ENCODE measurements around the gene NHSL2. TPM values are rescaled to one million over a fixed set of nuclear protein-coding genes. Genes with fewer than 3 reads are reported as not detected.
A peak's percentile ranks its signal among the peaks of the same experiment; 100 is the strongest.
"Not testable (repeated sequence)": the region's sequence is repeated elsewhere in the genome, so short reads cannot be mapped to it uniquely, and the experiment has no call there.

NHSL2 gene
- total RNA-seq, 2 experiments from 2014 or later, result 0.21 to 0.50 TPM

- ChIA-PET POLR2A (no interaction called here), CTCF (interaction anchor here (0.6 to 0.8 kb wide), 3 partner anchors 302 to 1903 kb away, joined by 3 read pairs; no protein-coding TSS in a partner anchor)
- intact Hi-C loops (cut with DNase I, micrococcal nuclease), result no loop called here
- ATAC-seq (no peak), DNase-seq (no peak)
- no peak overlapping the region for H3K27ac Mint-ChIP-seq
- no peaks in the 10 kb centered on the region for H3K9me3 Mint-ChIP-seq (ENCODE audit: low read depth)
- H3K4me3 Mint-ChIP-seq, result no peak overlapping the region
- no peaks in the 10 kb centered on the region for H3K27me3 Mint-ChIP-seq
- no peaks in the 10 kb centered on the region for H3K36me3 Mint-ChIP-seq (ENCODE audit: low read depth)
- H3K4me1 Mint-ChIP-seq, result no peaks in the 10 kb centered on the region
Measured at GRCh38 chrX:71953946-71954345, 43.3 kb downstream of the NHSL2 start.

- H3K9me3 Mint-ChIP-seq (ENCODE audit: low read depth), result no peaks in the 10 kb centered on the region
- H3K36me3 Mint-ChIP-seq (ENCODE audit: low read depth), result no peaks in the 10 kb centered on the region
- CTCF ChIA-PET, result interaction anchor here (0.6 kb wide), 1 partner anchor 302 kb away, joined by 3 read pairs; no protein-coding TSS in a partner anchor
- no peaks in the 10 kb centered on the region for H3K4me1 Mint-ChIP-seq
- H3K27ac Mint-ChIP-seq, result no peak overlapping the region
- DNase-seq (no peak), ATAC-seq (no peak)
- H3K4me3 Mint-ChIP-seq, result no peak overlapping the region
- POLR2A ChIA-PET, result no interaction called here
- no peaks in the 10 kb centered on the region for H3K27me3 Mint-ChIP-seq
- intact Hi-C loops (cut with DNase I, micrococcal nuclease), result no loop called here
Measured at GRCh38 chrX:71954458-71954857, 43.8 kb downstream of the NHSL2 start.

- no peaks in the 10 kb centered on the region for H3K27me3 Mint-ChIP-seq
- intact Hi-C loops (cut with DNase I, micrococcal nuclease), result no loop called here
- no peaks in the 10 kb centered on the region for H3K36me3 Mint-ChIP-seq (ENCODE audit: low read depth)
- ATAC-seq, result no peak
- ChIA-PET CTCF (no interaction called here), POLR2A (no interaction called here)
- no peaks in the 10 kb centered on the region for H3K4me1 Mint-ChIP-seq
- H3K9me3 Mint-ChIP-seq (ENCODE audit: low read depth), result no peaks in the 10 kb centered on the region
- no peak for DNase-seq
- H3K4me3 Mint-ChIP-seq, result no peak overlapping the region
- no peak overlapping the region for H3K27ac Mint-ChIP-seq
Measured at GRCh38 chrX:71955530-71956120, 45.0 kb downstream of the NHSL2 start.

- CTCF ChIA-PET, result no interaction called here
- no peak for DNase-seq
Measured at GRCh38 chrX:71958281-71958675, 47.6 kb downstream of the NHSL2 start.

GRCh38 chrX:71964184-71964583, 53.5 kb downstream of the NHSL2 start:
- DNase-seq; H3K36me3 Mint-ChIP-seq (ENCODE audit: low read depth); H3K4me3 Mint-ChIP-seq; H3K27me3 Mint-ChIP-seq; ATAC-seq; H3K4me1 Mint-ChIP-seq; intact Hi-C loops (cut with DNase I, micrococcal nuclease); H3K27ac Mint-ChIP-seq; POLR2A ChIA-PET; H3K9me3 Mint-ChIP-seq (ENCODE audit: low read depth); CTCF ChIA-PET: not testable (repeated sequence)

More at GRCh38 chrX:71958281-71958675, 47.6 kb downstream of the NHSL2 start:
- no peaks in the 10 kb centered on the region for H3K9me3 Mint-ChIP-seq (ENCODE audit: low read depth)
- POLR2A ChIA-PET, result no interaction called here
- no peak overlapping the region for H3K4me3 Mint-ChIP-seq
- intact Hi-C loops (cut with DNase I, micrococcal nuclease), result no loop called here
- H3K4me1 Mint-ChIP-seq, result no peaks in the 10 kb centered on the region
- ATAC-seq, result no peak
- no peaks in the 10 kb centered on the region for H3K36me3 Mint-ChIP-seq (ENCODE audit: low read depth)
- H3K27ac Mint-ChIP-seq, result no peak overlapping the region
- no peaks in the 10 kb centered on the region for H3K27me3 Mint-ChIP-seq

GRCh38 chrX:71974916-71975315, 64.3 kb downstream of the NHSL2 start:
- Mint-ChIP-seq H3K4me3 (no peak overlapping the region), H3K27ac (no peak overlapping the region), H3K36me3 (ENCODE audit: low read depth) (no peaks in the 10 kb centered on the region), H3K4me1 (no peaks in the 10 kb centered on the region), H3K27me3 (peaks cover 2% of the 10 kb centered on the region), H3K9me3 (ENCODE audit: low read depth) (no peaks in the 10 kb centered on the region)
- POLR2A ChIA-PET, result no interaction called here
- CTCF ChIA-PET, result interaction anchor here (1.3 kb wide), 1 partner anchor 7 kb away, joined by 5 read pairs; no protein-coding TSS in a partner anchor
- DNase-seq (no peak), ATAC-seq (no peak)
- intact Hi-C loops (cut with DNase I, micrococcal nuclease), result no loop called here

GRCh38 chrX:71976753-71977152, 66.1 kb downstream of the NHSL2 start:
- H3K4me1 Mint-ChIP-seq, result no peaks in the 10 kb centered on the region
- H3K36me3 Mint-ChIP-seq (ENCODE audit: low read depth), result no peaks in the 10 kb centered on the region
- H3K27ac Mint-ChIP-seq, result no peak overlapping the region
- POLR2A ChIA-PET, result no interaction called here
- intact Hi-C loops (cut with DNase I, micrococcal nuclease), result no loop called here
- H3K9me3 Mint-ChIP-seq (ENCODE audit: low read depth), result no peaks in the 10 kb centered on the region
- CTCF ChIA-PET, result no interaction called here
- ATAC-seq (no peak), DNase-seq (no peak)
- H3K27me3 Mint-ChIP-seq, result peaks cover 2% of the 10 kb centered on the region
- no peak overlapping the region for H3K4me3 Mint-ChIP-seq

- no peak overlapping the region for H3K4me3 Mint-ChIP-seq
Measured at GRCh38 chrX:71978164-71978563, 67.5 kb downstream of the NHSL2 start.

GRCh38 chrX:71989768-71990426, 79.3 kb downstream of the NHSL2 start:
- H3K4me1 Mint-ChIP-seq, result peaks cover 10% of the 10 kb centered on the region
- no peaks in the 10 kb centered on the region for H3K36me3 Mint-ChIP-seq (ENCODE audit: low read depth)
- peaks cover 3% of the 10 kb centered on the region for H3K27me3 Mint-ChIP-seq
- H3K9me3 Mint-ChIP-seq (ENCODE audit: low read depth), result no peaks in the 10 kb centered on the region
- ChIA-PET POLR2A (no interaction called here), CTCF (interaction anchor here (2.4 kb wide), 1 partner anchor 28 kb away, joined by 6 read pairs; no protein-coding TSS in a partner anchor)
- no peak overlapping the region for H3K4me3 Mint-ChIP-seq
- ATAC-seq (no peak), DNase-seq (no peak)
- no peak overlapping the region for H3K27ac Mint-ChIP-seq
- intact Hi-C loops (cut with DNase I, micrococcal nuclease), result no loop called here

More at GRCh38 chrX:71978164-71978563, 67.5 kb downstream of the NHSL2 start:
- POLR2A ChIA-PET, result no interaction called here
- no peak for DNase-seq
- Mint-ChIP-seq H3K36me3 (ENCODE audit: low read depth) (no peaks in the 10 kb centered on the region), H3K4me1 (no peaks in the 10 kb centered on the region), H3K27me3 (peaks cover 6% of the 10 kb centered on the region), H3K9me3 (ENCODE audit: low read depth) (no peaks in the 10 kb centered on the region), H3K27ac (no peak overlapping the region)
- CTCF ChIA-PET, result no interaction called here
- ATAC-seq, result no peak
- intact Hi-C loops (cut with DNase I, micrococcal nuclease), result no loop called here

GRCh38 chrX:71990518-71990917, 79.9 kb downstream of the NHSL2 start:
- H3K27me3 Mint-ChIP-seq, result peaks cover 3% of the 10 kb centered on the region
- H3K36me3 Mint-ChIP-seq (ENCODE audit: low read depth), result no peaks in the 10 kb centered on the region
- CTCF ChIA-PET, result no interaction called here
- no peaks in the 10 kb centered on the region for H3K9me3 Mint-ChIP-seq (ENCODE audit: low read depth)
- no peak overlapping the region for H3K4me3 Mint-ChIP-seq
- no peak for ATAC-seq
- no peak for DNase-seq
- H3K4me1 Mint-ChIP-seq, result peaks cover 10% of the 10 kb centered on the region
- intact Hi-C loops (cut with DNase I, micrococcal nuclease), result no loop called here
- no peak overlapping the region for H3K27ac Mint-ChIP-seq
- POLR2A ChIA-PET, result no interaction called here

GRCh38 chrX:71991164-71991563, 80.5 kb downstream of the NHSL2 start:
- H3K27me3 Mint-ChIP-seq, result peaks cover 3% of the 10 kb centered on the region
- no peak overlapping the region for H3K27ac Mint-ChIP-seq
- no peak overlapping the region for H3K4me3 Mint-ChIP-seq
- DNase-seq (no peak), ATAC-seq (no peak)
- ChIA-PET POLR2A (no interaction called here), CTCF (no interaction called here)
- peaks cover 10% of the 10 kb centered on the region for H3K4me1 Mint-ChIP-seq
- no peaks in the 10 kb centered on the region for H3K9me3 Mint-ChIP-seq (ENCODE audit: low read depth)
- intact Hi-C loops (cut with DNase I, micrococcal nuclease), result no loop called here
- no peaks in the 10 kb centered on the region for H3K36me3 Mint-ChIP-seq (ENCODE audit: low read depth)

- H3K9me3 Mint-ChIP-seq (ENCODE audit: low read depth), result no peaks in the 10 kb centered on the region
- intact Hi-C loops (cut with DNase I, micrococcal nuclease), result no loop called here
- CTCF ChIA-PET, result interaction anchor here (0.7 kb wide), 1 partner anchor 29 kb away, joined by 9 read pairs; no protein-coding TSS in a partner anchor
- no peak overlapping the region for H3K27ac Mint-ChIP-seq
- no peaks in the 10 kb centered on the region for H3K36me3 Mint-ChIP-seq (ENCODE audit: low read depth)
- H3K4me1 Mint-ChIP-seq, result peaks cover 10% of the 10 kb centered on the region
- H3K4me3 Mint-ChIP-seq, result no peak overlapping the region
- DNase-seq (peak; percentile 46), ATAC-seq (peak; percentile 87)
- peaks cover 3% of the 10 kb centered on the region for H3K27me3 Mint-ChIP-seq
- POLR2A ChIA-PET, result interaction anchor here (0.6 kb wide), 1 partner anchor 69 kb away, joined by 3 read pairs; no protein-coding TSS in a partner anchor
Measured at GRCh38 chrX:71992711-71993110, 82.1 kb downstream of the NHSL2 start.
